Ammon's horn (tissue), 1 donor: ENCODE measurements around the gene AIP.
"Not testable (repeated sequence)": the region's sequence is repeated elsewhere in the genome, so short reads cannot be mapped to it uniquely, and the experiment has no call there.

Experiments
- DNase-seq: peaks from one replicate; pipeline ENCODE4 v3.0.0-alpha.2; 2016; ENCODE audit warnings: low spot score

Gene AIP

GRCh38 chr11:67468759-67469507, 13.9 kb upstream of the AIP start, which contains the start of gene TMEM134:
Gene TMEM134, minus strand, starts transcription at chr11:67469251. Its CDS starts 59 bp downstream, at chr11:67469192.
- peak; percentile 97 for DNase-seq

GRCh38 chr11:67469508-67469811, 13.4 kb upstream of the AIP start:
- no peak for DNase-seq

DNA sequence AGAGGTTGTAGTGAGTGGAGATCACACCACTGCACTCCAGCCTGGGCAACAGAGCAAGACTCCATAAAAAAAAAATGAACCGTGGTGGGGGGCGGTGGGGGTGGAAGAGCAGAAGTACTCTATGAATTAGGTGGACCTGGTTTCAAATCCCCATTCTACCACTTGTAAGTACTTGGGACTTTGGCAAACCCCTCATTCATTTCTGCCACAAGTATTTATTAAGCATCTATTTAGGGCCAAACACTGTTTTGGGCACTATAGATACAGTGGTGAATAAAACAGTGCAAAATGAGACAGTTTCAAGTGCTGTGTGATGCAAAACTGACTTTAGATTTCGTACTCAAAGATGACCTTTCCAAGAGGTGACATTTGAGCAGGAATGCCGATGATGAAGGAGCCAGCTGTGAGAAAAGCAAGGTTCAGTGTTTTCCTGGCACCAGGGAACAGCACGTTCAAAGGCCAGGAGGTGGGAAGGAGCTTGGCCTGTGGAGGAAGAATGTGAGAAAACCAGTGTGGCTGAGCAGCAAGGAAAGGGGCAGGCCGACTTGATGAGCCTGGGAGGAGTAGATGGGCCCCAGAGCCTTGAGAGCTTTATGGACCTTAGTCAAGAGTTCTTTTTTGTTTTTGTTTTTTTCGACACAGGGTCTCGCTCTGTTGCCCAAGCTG, 12.4 kb upstream of the AIP start:
- no peak for DNase-seq

- no peak for DNase-seq
These were observed 9.9 kb upstream of the AIP start for GRCh38 chr11:67472882-67473281.

DNA sequence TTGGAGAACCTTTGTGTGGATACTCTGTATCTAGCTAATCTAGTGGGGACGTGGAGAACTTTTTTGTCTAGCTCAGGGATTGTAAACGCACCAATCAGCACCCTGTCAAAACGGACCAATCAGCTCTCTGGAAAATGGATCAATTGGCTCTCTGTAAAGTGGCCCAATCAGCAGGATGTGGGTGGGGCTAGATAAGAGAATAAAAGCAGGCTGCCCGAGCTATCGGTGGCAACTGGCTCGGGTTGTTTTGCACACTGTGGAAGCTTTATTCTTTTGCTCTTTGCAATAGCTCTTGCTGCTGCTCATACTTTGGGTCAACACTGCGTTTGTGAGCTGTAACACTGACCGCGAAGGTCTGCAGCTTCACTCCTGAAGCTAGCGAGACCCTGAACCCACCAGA, 6.1 kb upstream of the AIP start:
- not testable (repeated sequence) for DNase-seq

GRCh38 chr11:67477344-67478050, 5.3 kb upstream of the AIP start:
- not testable (repeated sequence) for DNase-seq

DNA sequence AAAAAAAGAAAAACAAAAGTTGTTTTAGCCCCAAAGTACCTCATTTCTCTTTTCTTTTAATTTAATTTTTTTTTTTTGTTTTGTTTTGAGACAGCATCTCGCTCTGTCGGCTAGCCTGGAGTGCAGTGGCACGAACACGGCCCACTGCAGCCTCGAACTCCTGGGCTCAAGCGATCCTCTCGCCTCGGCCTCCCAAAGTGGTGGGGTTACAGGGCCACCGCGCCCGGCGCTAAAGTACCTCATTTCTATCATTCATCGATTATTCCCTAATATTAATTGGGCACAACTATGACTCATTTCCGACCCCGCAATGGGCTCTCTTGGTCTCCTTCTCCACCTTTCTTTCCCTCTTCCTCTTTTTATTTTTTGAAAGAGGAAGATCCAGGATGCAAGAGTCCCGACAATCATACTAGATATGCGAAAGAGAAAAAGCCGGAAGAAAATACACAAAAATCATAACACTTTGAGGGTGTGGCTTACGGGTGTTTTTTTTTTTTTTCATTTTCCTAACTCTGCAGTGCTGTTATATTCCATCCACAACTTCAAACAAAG, 475 bp upstream of the AIP start:
- no peak for DNase-seq

- DNase-seq: no peak
These were observed 1.2 kb downstream of the AIP start for GRCh38 chr11:67483831-67484665.

DNA sequence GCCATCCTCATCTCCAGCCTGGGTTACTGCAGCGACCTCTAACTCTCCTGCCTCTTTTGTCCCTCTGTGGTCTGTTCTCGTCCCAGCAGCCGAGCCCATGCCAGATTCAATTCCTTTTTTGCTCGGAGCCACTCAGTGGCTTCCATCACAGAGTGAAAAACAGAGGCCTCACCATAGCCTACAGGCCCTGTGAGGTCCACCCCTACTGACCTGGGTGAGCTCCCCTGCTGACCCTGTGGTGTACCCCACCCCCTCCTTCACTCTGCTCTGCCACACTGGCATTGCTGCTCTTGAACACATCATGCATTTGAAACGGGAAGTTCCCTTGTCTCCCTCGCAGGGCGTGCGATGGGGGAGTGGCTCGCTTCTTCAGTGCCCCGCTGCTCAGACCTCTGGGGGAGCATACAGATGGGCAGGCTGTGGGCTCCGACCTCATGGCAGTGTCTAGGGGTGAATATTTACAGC, 2.1 kb downstream of the AIP start:
- DNase-seq: peak; percentile 62

DNA sequence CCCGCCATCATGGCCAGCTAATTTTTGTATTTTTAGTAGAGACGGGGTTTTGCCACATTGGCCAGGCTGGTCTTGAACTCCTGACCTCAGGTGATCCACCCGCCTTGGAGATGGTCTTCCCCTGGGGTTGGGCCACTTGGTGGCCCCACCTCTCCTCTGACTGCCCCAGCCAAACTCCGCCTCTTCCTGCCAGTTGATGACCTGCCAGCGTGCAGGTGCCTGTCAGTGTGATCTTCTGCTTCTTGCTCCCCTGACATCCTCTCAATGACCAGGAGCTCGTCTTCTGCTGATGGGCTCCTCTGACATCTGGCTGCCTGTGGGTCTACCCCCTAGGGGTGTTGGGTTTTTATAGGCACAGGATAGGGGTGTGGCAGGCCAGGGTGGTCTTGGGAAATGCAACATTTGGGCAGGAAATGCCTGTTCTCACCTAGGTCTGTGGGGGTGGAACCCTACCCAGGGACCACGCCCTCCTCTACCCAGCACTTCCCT, 3.1 kb downstream of the AIP start:
- DNase-seq: not testable (repeated sequence)

DNA sequence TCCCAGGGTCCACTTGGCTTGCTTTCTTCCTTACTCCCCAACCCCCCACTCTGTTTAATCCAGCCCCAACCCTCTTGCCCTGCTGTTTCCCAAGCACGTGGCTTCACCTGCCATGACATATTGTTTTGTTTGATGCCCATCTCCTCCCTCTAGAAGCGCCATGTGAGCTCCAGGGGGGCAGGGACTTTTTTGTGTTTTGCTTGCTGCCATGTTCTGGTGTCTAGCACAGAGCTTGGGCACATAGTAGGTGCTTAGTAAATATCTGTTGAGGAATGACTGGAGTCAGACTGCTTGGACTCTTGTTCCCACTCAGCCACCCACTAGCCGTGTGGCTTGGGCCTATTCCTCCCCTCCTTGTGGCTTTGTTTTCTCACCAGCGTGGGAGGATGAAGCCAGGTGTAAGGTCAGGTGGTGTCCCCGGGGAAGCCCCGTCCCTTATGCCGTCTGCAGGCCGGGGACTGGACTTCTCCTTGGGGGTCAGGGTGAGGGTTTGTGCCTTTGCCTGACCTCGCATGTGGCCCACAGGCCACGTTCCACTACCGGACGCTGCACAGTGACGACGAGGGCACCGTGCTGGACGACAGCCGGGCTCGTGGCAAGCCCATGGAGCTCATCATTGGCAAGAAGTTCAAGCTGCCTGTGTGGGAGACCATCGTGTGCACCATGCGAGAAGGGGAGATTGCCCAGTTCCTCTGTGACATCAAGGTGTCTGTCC, 3.8 kb downstream of the AIP start:
- DNase-seq: no peak

GRCh38 chr11:67489203-67489884, 6.5 kb downstream of the AIP start:
- no peak for DNase-seq

GRCh38 chr11:67489885-67490726, 7.3 kb downstream of the AIP start:
- no peak for DNase-seq

DNA sequence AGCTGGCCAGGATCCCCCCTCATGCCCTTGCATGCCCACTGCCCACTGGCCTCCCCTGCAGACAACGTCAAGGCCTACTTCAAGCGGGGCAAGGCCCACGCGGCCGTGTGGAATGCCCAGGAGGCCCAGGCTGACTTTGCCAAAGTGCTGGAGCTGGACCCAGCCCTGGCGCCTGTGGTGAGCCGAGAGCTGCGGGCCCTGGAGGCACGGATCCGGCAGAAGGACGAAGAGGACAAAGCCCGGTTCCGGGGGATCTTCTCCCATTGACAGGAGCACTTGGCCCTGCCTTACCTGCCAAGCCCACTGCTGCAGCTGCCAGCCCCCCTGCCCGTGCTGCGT, 7.9 kb downstream of the AIP start:
- DNase-seq: no peak

DNA sequence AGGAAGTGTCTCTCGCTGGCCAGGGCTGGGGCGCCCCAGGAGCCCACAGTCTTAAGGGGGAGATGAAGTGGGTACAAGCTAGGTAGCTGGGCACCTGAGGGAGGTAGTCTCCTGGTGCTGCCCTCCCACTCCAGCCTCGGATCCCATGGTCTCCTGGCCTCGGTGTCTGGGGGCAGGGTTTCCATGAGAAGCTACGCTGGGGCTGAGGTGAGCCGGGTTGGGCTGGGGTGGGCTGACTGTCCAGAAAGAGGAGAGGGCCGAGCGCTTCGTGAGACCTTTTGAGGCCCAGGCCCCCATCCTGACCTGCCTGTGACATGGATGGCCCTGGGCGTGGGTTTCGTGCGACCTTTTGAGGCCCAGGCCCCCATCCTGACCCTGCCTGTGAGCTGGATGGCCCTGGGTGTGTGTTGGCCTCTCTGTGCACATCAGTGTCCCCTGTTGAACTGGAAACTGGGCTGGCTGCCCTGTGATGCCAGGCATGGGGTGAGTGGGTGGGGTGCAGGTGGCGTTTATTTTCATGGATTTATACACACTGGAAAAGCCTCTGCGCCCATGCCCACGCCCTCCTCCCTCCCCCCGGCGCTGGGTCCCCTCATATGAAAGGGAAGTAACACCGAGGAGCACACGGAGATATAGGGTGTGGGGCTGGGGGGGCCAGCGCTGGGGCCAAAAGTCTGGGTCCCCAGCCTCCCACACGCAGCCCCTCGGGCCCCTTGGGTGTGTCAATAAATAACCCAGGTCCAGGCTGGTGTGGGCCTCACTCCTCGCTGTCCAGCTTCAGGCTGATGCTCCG, 8.6 kb downstream of the AIP start:
- DNase-seq: no peak

- DNase-seq: no peak
These were observed 9.4 kb downstream of the AIP start for GRCh38 chr11:67492069-67492727.

DNA sequence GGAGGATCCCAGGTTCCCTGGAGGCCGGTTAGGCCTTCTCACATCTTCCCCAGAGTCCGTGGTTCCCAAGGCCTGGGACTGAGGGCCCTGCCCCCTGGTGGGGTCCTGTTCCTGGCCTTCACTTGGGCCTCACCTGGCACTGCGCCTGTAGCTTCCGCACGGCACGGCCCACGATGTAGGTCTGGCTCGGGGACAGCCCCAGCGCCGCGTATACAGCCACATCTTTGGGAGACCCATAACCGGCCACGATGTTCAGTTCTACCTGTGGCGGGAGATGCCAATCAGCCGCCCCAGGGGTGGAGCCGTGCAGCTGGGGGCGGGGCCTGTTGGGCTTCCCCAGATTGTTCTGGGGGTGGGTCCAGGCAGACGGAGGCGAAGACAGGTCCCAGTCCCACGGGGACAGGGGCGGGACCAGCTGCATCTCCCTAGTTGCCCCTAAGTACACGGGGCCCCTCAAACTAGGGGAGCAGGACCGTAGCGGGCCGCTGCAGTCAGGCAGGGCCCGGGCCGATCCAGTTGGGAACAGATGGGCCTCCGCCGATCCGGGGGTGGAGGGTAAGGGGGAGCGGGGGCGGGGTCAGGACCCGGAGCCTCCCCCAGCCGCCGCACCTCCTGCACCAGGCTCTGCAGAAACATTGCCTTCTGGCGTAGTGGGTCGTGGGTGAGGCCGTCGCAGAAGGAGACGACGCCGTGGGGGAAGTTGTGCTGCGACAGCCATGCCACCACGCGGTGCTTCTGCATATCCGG, 10.1 kb downstream of the AIP start:
- no peak for DNase-seq
